NT2/D1 (cell line): Measurements from ENCODE around the gene GIGYF1.
A peak's percentile ranks its signal among the peaks of the same experiment; 100 is the strongest.
"Not testable (repeated sequence)": the region's sequence is repeated elsewhere in the genome, so short reads cannot be mapped to it uniquely, and the experiment has no call there.

ENCODE experiments used
- DNase-seq: peaks from one replicate; pipeline ENCODE4 v3.0.0-alpha.2; 2011; ENCODE audit warnings: low read depth, low spot score
- H3K27me3 ChIP-seq: 2 replicates; pipeline ENCODE4 v1.6.0; 2011; ENCODE audit warnings: mild to moderate bottlenecking; ENCODE audit not compliant: insufficient read length, insufficient read depth
- H3K36me3 ChIP-seq: 2 replicates; pipeline ENCODE4 v1.6.1; 2011; ENCODE audit warnings: mild to moderate bottlenecking, low read length, mixed read lengths; ENCODE audit not compliant: insufficient read depth, insufficient read length
- H3K4me1 ChIP-seq: 2 replicates; pipeline ENCODE4 v1.5.1; 2011; ENCODE audit not compliant: insufficient read depth, insufficient read length
- H3K4me3 ChIP-seq: 2 replicates; pipeline ENCODE4 v1.5.1; 2011; ENCODE audit warnings: low read depth; ENCODE audit not compliant: insufficient read length
- H3K9ac ChIP-seq: 2 replicates; pipeline ENCODE4 v1.6.0; 2011; ENCODE audit warnings: low read depth; ENCODE audit not compliant: insufficient read length
- H3K9me3 ChIP-seq: 2 replicates; pipeline ENCODE4 v1.5.1; 2011; ENCODE audit warnings: mild to moderate bottlenecking, low read length; ENCODE audit not compliant: insufficient read depth
- SUZ12 ChIP-seq: IDR thresholded peaks from 2 replicates; pipeline ENCODE4 v1.6.1; 2011; ENCODE audit not compliant: insufficient read length, insufficient read depth; ENCODE audit errors: extremely low read depth
- YY1 ChIP-seq: IDR thresholded peaks from 2 replicates; pipeline ENCODE4 v1.6.1; 2011; ENCODE audit not compliant: insufficient read length, insufficient read depth
- ZNF274 ChIP-seq: IDR thresholded peaks from 2 replicates; pipeline ENCODE4 v1.6.1; 2011; ENCODE audit warnings: mild to moderate bottlenecking, low read depth, low read length

Gene GIGYF1

GRCh38 chr7:100673302-100673941 is 20.6 kb downstream of the GIGYF1 start, which contains the start of gene GNB2:
Gene GNB2 (plus strand): TSS chr7:100673740. CDS start chr7:100676266, 2,526 bp downstream.
- peaks cover 2% of the 10 kb centered on the region for H3K27me3 ChIP-seq
- peak within 1 kb of the TSS; percentile 79 for H3K4me3 ChIP-seq
- H3K4me1 ChIP-seq, result peaks cover 9% of the 10 kb centered on the region
- H3K36me3 ChIP-seq, result peaks cover 21% of the 10 kb centered on the region
- H3K9me3 ChIP-seq, result no peaks in the 10 kb centered on the region
- peak; percentile 98 for DNase-seq
- TF ChIP-seq ZNF274 (no peak), YY1 (no peak), SUZ12 (no peak)
- peak within 1 kb of the TSS; percentile 83 for H3K9ac ChIP-seq

- H3K9ac ChIP-seq, result no peak overlapping the region
- no peak for DNase-seq
- TF ChIP-seq SUZ12, result no peak
- TF ChIP-seq ZNF274, result no peak
- TF ChIP-seq YY1, result no peak
- H3K27me3 ChIP-seq, result peaks cover 2% of the 10 kb centered on the region
- peaks cover 4% of the 10 kb centered on the region for H3K36me3 ChIP-seq
- no peaks in the 10 kb centered on the region for H3K9me3 ChIP-seq
- H3K4me1 ChIP-seq, result peaks cover 3% of the 10 kb centered on the region
- no peak overlapping the region for H3K4me3 ChIP-seq
These were observed 22.4 kb downstream of the GIGYF1 start for GRCh38 chr7:100671353-100672327.

GRCh38 chr7:100670074-100670473 is 24.0 kb downstream of the GIGYF1 start:
- peaks cover 2% of the 10 kb centered on the region for H3K27me3 ChIP-seq
- H3K36me3 ChIP-seq, result no peaks in the 10 kb centered on the region
- no peak overlapping the region for H3K4me3 ChIP-seq
- TF ChIP-seq YY1 (no peak), SUZ12 (no peak), ZNF274 (no peak)
- no peaks in the 10 kb centered on the region for H3K4me1 ChIP-seq
- H3K9ac ChIP-seq, result no peak overlapping the region
- H3K9me3 ChIP-seq, result no peaks in the 10 kb centered on the region
- DNase-seq, result no peak

- H3K9ac ChIP-seq, H3K4me3 ChIP-seq, DNase-seq, H3K36me3 ChIP-seq, H3K4me1 ChIP-seq, H3K27me3 ChIP-seq, H3K9me3 ChIP-seq: not testable (repeated sequence)
These were observed 24.9 kb downstream of the GIGYF1 start for GRCh38 chr7:100669106-100669505.

- Histone ChIP-seq H3K36me3 (no peaks in the 10 kb centered on the region), H3K27me3 (peaks cover 2% of the 10 kb centered on the region), H3K4me1 (no peaks in the 10 kb centered on the region), H3K4me3 (no peak overlapping the region), H3K9ac (no peak overlapping the region), H3K9me3 (no peaks in the 10 kb centered on the region)
- TF ChIP-seq SUZ12 (no peak), YY1 (no peak), ZNF274 (no peak)
- DNase-seq, result no peak
These were observed 26.0 kb downstream of the GIGYF1 start for GRCh38 chr7:100668069-100668449.

- no peak overlapping the region for H3K4me3 ChIP-seq
- H3K36me3 ChIP-seq, result no peaks in the 10 kb centered on the region
- TF ChIP-seq YY1, result no peak
- TF ChIP-seq SUZ12, result no peak
- no peak for TF ChIP-seq ZNF274
- no peaks in the 10 kb centered on the region for H3K9me3 ChIP-seq
- peaks cover 2% of the 10 kb centered on the region for H3K27me3 ChIP-seq
- no peak for DNase-seq
- no peak overlapping the region for H3K9ac ChIP-seq
- H3K4me1 ChIP-seq, result no peaks in the 10 kb centered on the region
These were observed 26.6 kb downstream of the GIGYF1 start for GRCh38 chr7:100667331-100668068.
